ENCODE measurements around the gene MAP4K3.
"Not testable (repeated sequence)": the region's sequence is repeated elsewhere in the genome, so short reads cannot be mapped to it uniquely, and the experiment has no call there.

The MAP4K3 gene

DNA sequence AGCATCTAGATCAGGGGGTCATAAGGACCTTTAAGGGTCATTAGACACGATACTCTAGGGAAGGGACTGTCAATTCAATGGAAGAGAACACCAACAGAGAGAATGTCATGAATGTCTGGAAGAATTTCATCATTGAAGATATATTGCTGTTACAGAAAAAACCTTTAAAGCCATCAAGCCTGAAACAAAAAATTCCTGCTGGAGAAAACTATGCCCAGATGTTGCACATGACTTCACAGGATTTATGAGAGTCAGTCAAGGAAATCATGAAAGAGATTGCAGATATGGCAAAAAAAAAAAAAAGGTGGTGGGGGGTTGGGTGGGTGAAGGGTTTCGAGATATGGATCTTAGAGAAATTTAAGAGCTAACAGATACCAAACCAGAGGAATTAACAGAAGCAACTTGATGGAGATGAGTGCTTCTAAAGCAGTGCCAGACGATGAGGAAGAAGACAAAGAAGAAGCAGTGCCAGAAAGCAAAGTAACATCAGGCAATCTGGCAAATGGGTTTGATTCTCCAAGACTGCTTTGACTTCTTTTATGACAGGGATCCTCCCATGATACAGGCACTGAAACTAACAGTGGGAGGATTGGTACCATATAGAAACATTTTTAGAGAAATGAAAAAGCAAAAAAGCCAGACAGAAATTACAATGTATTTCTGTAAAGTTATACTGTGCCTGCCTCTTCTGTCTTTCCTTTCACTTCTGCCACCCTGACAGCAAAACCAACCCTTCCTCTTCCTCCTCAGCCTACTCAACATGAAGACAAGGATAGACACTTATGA, 28.5 kb downstream of the MAP4K3 start:
- DNase-seq: no peak

DNA sequence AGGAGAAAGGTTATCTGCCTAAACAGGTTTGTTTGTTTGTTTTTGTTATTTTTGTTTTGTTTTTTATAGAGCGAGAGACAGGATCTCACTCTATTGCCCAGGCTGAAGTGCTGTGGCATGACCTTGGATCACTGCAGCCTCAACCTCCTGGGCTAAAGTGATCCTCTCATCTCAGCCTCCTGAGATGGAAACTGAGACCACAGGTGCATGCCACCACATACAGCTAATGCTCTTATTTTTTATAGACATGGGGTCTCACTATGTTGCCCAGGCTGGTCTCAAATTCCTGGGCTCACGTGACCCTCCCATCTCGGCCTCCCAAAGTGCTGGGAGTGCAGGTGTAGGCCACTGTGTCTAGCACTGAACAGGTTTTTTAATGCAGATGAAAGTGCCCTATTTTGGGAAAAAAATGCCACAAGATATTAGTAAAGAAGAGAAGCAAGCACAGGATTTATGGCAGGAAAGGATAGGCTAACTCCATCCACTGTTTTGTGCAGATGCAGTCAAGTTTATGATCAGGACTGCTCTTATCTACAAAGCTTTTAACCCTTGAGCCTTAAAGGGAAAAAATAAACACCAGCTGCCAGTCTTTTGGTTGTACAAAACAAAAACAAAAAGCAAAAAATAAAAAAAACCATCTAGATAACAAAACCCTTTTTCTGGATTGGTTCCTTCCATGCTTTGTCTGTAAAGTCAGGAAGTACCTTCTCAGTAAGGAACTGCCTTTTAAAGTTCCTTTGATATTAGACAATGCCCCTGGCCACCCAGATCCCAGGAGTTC, 29.4 kb downstream of the MAP4K3 start:
- no peak for DNase-seq

DNA sequence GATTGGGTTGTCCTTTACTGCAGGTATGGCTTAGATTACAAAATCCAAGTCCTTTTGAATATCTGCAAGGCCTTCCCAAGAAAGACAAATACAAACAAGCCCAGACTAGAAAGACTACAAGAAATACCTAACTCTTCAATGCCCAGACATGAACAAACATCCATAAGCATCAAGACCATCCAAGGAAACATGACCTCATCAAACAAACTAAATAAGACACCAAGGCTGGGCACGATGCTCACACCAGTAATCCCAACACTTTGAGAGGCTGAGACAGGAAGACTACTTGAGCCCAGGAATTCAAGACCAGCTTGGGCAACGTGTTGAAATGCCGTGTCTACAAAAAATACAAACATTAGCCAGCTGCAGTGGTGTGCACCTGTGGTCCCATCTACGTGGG, 31.7 kb downstream of the MAP4K3 start:
- DNase-seq: no peak

GRCh38 chr2:39403311-39403710, 33.8 kb downstream of the MAP4K3 start:
- no peak for DNase-seq

GRCh38 chr2:39401319-39401718, 35.8 kb downstream of the MAP4K3 start:
- no peak for DNase-seq

GRCh38 chr2:39399570-39399969, 37.5 kb downstream of the MAP4K3 start:
- no peak for DNase-seq

DNA sequence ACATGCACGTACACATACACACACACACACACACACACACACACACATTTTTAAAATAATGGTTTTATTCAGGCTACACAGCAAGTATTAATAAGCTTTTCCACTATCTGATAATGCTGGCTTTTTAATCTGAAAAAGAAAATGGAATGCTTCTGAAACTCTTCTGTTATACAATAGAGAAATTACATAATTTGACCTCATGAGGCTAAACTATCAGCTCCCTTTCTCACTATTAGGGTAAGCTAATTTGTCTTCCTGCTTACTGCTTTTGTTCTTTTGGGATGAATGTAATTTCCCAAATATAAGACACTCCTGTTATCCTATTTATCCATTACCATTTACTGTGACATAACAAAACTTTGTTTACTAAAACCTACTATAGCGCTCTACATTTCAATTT, 41.8 kb downstream of the MAP4K3 start:
- no peak for DNase-seq

DNA sequence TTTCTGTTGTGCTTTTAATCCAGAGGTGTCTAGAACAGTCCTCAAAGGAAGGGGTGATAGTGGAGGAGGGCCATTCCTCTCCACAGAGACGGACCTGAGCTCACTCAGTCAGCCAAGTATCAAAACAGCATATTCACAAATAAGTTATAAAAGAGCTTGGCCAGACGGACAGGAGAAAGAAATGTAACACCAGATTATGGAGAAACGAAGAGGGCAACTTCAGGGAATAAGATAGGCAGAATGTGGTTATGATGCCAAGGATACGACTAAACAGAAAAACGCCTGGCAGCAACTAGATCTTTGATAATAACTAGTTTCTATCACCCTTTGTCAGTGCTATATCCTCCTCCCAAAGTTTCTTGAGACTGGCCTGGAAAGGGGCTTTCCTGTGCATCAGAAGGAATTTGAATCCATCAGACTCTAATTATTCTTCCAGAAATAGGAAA, 42.5 kb downstream of the MAP4K3 start:
- DNase-seq: no peak

GRCh38 chr2:39392672-39393071, 44.4 kb downstream of the MAP4K3 start:
- no peak for DNase-seq

- DNase-seq: no peak
Observed at GRCh38 chr2:39390216-39390615, 46.9 kb downstream of the MAP4K3 start.

DNA sequence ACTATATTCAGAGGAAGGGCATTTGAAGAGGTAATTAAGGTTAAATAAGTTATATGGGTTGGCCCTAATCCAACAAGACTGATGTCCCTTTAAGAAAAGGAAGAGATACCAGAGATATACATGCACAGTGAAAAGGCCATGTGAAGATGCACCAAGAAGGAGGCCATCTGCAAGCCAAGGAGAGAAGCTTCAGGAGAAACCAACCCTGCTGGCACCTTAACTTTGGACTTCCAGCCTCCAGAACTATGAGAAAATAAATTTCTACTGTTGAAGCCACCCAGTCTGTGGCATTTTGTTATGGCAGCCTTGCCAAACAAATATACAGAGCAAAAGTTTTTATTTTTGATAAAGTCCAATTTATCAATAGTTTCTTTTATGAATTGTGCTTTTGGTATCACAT, 51.0 kb downstream of the MAP4K3 start:
- no peak for DNase-seq

- no peak for DNase-seq
Observed at GRCh38 chr2:39385172-39385571, 51.9 kb downstream of the MAP4K3 start.

- not testable (repeated sequence) for DNase-seq
Observed at GRCh38 chr2:39384071-39384470, 53.0 kb downstream of the MAP4K3 start.

GRCh38 chr2:39383146-39383545, 53.9 kb downstream of the MAP4K3 start:
- DNase-seq: no peak

DNA sequence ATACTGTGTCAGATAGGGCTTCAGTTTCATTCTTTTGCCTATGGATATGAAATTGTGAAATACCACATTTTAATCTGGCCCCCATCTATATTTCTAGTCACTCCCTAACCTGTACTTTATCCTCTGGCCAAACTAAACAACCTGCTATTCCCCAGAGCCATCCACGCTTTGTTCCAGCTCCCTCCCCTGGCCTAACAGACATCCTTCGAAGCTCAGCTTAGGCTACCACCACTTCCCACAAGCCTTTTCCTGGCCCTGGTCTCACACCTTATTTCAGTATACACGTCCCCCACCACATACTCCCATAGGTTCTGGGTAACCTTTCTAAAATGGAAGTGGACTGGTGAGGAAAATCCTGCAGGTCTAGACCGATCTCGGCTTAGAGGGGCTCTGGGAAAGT, 55.4 kb downstream of the MAP4K3 start:
- DNase-seq: no peak

GRCh38 chr2:39380525-39381150, 56.4 kb downstream of the MAP4K3 start:
- DNase-seq: no peak

GRCh38 chr2:39379643-39380524, 57.2 kb downstream of the MAP4K3 start:
- peak; percentile 4 for DNase-seq

DNA sequence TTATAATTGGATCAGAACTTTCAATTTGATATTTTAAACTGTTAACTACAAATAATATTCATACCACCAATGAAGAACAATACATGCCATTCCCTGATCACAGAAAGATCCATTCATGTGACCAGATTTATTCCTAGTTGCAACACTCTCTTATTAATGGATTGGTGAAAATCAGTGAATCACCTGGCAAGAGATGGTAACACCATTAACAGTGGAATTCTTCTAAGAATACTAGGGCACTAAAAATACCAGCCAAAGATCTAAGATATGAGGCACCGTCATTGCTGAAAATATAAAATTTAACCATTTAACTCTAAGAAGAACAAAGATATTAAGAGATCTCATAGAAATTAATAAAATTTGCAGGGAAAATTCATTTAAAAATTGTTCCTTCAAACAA, 58.1 kb downstream of the MAP4K3 start:
- no peak for DNase-seq

DNA sequence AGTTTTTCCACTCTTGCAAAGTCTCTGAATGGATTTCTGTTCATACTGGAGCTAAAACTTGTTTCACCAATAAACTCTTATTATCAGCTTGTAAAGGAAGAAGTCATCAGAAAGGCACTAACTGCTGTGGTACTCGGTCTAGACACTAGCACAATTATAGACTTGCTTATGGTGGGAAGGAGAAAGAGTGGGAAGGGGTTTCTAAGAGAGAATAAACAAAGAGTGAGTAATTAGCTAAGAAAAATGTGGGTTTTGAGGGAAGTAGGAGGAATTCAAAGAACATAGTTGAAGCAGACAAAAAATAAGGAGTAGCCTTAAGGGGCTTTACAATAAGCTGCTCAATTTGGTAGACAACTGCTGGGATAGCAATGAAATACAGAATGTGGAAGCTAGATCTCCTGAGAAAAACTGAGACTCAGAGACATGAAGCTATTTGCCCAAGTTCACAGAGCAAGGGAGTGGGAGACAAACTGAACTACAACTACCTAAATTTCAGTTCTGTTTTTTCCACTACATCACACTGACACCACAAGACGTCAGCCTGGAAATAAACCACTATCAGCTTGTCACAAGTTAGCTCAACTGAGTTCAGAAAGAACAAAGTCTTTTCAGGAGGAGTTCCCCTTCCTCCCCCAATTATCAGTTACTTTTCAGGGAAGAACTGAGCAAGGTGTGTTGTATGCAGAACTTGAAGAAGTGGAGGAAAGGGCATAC, 59.7 kb downstream of the MAP4K3 start:
- DNase-seq: no peak

DNA sequence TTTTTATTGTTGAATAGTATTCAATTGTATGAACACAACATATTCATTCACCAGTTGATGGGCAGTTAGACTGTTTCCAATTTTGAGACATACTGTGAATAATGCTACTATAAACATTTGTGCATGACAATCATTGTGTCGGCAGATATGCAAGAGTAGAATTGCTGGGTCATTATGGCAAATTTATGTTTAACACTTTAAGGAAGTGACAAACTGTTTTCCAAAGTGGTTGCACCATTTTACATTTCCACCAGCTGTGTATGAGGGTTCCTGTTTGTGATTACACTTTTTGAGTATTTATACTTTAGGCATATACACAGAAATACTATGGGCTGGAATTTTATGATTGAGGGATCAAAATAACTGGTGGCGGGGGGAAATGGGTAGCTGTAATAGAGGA, 61.2 kb downstream of the MAP4K3 start:
- no peak for DNase-seq

DNA sequence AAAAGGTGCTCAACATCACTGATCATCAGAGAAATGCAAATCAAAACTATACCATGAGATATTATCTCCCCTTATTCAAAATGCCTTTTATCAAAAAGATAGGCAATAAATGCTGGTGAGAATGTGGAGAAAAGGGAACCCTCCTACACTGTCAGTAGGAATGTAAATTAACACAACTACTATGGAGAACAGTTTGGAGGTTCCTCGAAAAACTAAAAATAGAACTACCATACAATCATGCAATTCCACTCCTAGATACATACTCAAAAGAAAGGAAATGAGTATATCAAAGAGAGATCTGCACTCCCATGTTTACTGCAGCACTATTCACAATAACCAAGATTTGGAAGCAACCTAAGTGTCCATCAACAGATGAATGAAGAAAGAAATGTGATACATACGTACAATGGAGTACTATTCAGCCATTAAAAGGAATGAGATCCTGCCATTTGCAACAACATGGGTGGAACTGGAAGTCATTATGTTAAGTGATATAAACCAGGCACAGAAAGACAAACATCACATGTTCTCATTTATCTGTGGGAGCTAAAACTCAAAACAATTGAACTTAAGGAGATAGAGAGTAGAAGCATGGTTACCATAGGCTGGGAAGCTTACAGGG, 63.8 kb downstream of the MAP4K3 start:
- DNase-seq: no peak

DNA sequence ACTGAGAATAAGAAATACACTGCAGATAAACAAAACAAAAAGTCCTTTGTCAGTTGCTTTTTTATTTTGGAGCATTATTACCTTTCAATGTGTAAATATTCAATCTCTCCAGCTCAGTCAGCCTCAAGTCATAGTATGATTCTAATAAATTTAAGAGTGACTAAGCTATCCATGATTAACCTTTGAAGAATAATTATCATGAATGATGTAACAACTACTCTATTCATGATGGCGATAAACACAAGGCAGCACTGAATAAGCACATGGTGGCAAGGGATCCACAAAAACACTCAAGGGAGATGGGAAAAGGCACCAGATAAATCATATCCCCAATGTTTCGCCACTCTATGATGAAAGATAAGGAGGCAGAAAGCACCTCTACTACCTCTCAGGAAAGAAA, 67.0 kb downstream of the MAP4K3 start:
- DNase-seq: no peak
